ENCODE measurements around the gene HOMER1. TPM values are rescaled to one million over a fixed set of nuclear protein-coding genes. Genes with fewer than 3 reads are reported as not detected.
A peak's percentile ranks its signal among the peaks of the same experiment; 100 is the strongest.

HOMER1 gene
- total and polyA plus RNA-seq, 2 of the 13 experiments (the other 11 are each of a cell fraction or from before 2014, with no cell fraction given) = 5.3 to 24.8 TPM

- TF ChIP-seq, protein P1, sequence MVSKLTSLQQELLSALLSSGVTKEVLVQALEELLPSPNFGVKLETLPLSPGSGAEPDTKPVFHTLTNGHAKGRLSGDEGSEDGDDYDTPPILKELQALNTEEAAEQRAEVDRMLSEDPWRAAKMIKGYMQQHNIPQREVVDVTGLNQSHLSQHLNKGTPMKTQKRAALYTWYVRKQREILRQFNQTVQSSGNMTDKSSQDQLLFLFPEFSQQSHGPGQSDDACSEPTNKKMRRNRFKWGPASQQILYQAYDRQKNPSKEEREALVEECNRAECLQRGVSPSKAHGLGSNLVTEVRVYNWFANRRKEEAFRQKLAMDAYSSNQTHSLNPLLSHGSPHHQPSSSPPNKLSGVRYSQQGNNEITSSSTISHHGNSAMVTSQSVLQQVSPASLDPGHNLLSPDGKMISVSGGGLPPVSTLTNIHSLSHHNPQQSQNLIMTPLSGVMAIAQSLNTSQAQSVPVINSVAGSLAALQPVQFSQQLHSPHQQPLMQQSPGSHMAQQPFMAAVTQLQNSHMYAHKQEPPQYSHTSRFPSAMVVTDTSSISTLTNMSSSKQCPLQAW (CRISPR knock-in tag; IDR thresholded peaks at IDR 0.05) = no peak
- no peak for TF ChIP-seq GTF2F1 (IDR thresholded peaks at IDR 0.05; ENCODE audit: low read length)
- TF ChIP-seq NCOR1 (IDR thresholded peaks at IDR 0.05; ENCODE audit: borderline replicate concordance, low read length) = no peak
- TF ChIP-seq, protein P2, sequence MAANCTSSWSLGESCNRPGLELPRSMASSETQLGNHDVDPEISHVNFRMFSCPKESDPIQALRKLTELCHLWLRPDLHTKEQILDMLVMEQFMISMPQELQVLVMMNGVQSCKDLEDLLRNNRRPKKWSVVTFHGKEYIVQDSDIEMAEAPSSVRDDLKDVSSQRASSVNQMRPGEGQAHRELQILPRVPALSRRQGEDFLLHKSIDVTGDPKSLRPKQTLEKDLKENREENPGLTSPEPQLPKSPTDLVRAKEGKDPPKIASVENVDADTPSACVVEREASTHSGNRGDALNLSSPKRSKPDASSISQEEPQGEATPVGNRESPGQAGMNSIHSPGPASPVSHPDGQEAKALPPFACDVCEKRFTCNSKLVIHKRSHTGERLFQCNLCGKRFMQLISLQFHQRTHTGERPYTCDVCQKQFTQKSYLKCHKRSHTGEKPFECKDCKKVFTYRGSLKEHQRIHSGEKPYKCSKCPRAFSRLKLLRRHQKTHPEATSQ (CRISPR knock-in tag; IDR thresholded peaks at IDR 0.05; ENCODE audit: borderline replicate concordance) = no peak
- TF ChIP-seq, protein P3, sequence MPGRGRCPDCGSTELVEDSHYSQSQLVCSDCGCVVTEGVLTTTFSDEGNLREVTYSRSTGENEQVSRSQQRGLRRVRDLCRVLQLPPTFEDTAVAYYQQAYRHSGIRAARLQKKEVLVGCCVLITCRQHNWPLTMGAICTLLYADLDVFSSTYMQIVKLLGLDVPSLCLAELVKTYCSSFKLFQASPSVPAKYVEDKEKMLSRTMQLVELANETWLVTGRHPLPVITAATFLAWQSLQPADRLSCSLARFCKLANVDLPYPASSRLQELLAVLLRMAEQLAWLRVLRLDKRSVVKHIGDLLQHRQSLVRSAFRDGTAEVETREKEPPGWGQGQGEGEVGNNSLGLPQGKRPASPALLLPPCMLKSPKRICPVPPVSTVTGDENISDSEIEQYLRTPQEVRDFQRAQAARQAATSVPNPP (CRISPR knock-in tag; IDR thresholded peaks at IDR 0.05) = no peak
- TF ChIP-seq ZNF572 (CRISPR knock-in tag; IDR thresholded peaks at IDR 0.05) = no peak
- no peak for TF ChIP-seq LCORL (IDR thresholded peaks at IDR 0.05)
- peak; percentile 31; the same call in 1 of the 2 replicates for TF ChIP-seq LCORL (CRISPR knock-in tag; IDR thresholded peaks at IDR 0.05)
- TF ChIP-seq ZNF709 (CRISPR knock-in tag; IDR thresholded peaks at IDR 0.05) = no peak
- no peak for TF ChIP-seq ZNF263 (CRISPR knock-in tag; IDR thresholded peaks at IDR 0.05)
- TF ChIP-seq ZNF232 (CRISPR knock-in tag; IDR thresholded peaks at IDR 0.05; ENCODE audit: borderline replicate concordance) = no peak
- no peak for TF ChIP-seq ZNF7 (CRISPR knock-in tag; IDR thresholded peaks at IDR 0.05)
- no peak for TF ChIP-seq YEATS4 (CRISPR knock-in tag; IDR thresholded peaks at IDR 0.05; ENCODE audit: borderline replicate concordance)
- TF ChIP-seq KDM5A (IDR thresholded peaks at IDR 0.05; ENCODE audit: borderline replicate concordance, low read length) = no peak
- peak; percentile 32; the same call in 1 of the 2 replicates for TF ChIP-seq SALL1 (CRISPR knock-in tag; IDR thresholded peaks at IDR 0.05)
- TF ChIP-seq E2F2 (CRISPR knock-in tag; IDR thresholded peaks at IDR 0.05; ENCODE audit: borderline replicate concordance) = no peak
- peak; percentile 36; the same call in 1 of the 2 replicates for TF ChIP-seq RARA (CRISPR knock-in tag; IDR thresholded peaks at IDR 0.05)
- no peak for TF ChIP-seq NKX3-1 (CRISPR knock-in tag; IDR thresholded peaks at IDR 0.05)
Measured at GRCh38 chr5:79436224-79436623, 77.7 kb downstream of the HOMER1 start (continued).
